SK-N-SH treated with all-trans-retinoic acid at 6 μM for 48 hours (cell line): ENCODE results near the gene CMIP.

Source experiments
- BACH2 ChIP-seq: fragments of 250-450 bp; sonication (Bioruptor Pico); IDR thresholded peaks from 2 replicates; pipeline ENCODE4 v1.9.0; 2021; ENCODE audit warnings: mild to moderate bottlenecking, borderline replicate concordance
- CREB5 ChIP-seq: fragments of 250-450 bp; sonication (Bioruptor Pico); IDR thresholded peaks from 2 replicates; pipeline ENCODE4 v1.5.1; 2020; ENCODE audit warnings: low read depth, mild to moderate bottlenecking, moderate library complexity
- ESRRG ChIP-seq: fragments of 250-450 bp; sonication (Bioruptor Pico); IDR thresholded peaks from 2 replicates; pipeline ENCODE4 v1.6.1; 2021; ENCODE audit warnings: mild to moderate bottlenecking
- ISL1 ChIP-seq: fragments of 250-450 bp; sonication (Bioruptor Pico); IDR thresholded peaks from 2 replicates; pipeline ENCODE4 v2.1.2; 2022; ENCODE audit warnings: mild to moderate bottlenecking, moderate library complexity
- POU6F1 ChIP-seq: fragments of 250-450 bp; sonication (Bioruptor Pico); IDR thresholded peaks from 2 replicates; pipeline ENCODE4 v1.8.0; 2021; ENCODE audit warnings: low read depth, mild to moderate bottlenecking, moderate library complexity, borderline replicate concordance
- PPARA ChIP-seq: fragments of 250-450 bp; sonication (Bioruptor Pico); IDR thresholded peaks from 2 replicates; pipeline ENCODE4 v1.5.0; 2020; ENCODE audit warnings: mild to moderate bottlenecking, borderline replicate concordance
- RARB ChIP-seq: fragments of 250-450 bp; sonication (Bioruptor Pico); IDR thresholded peaks from 2 replicates; pipeline ENCODE4 v1.8.0; 2021; ENCODE audit warnings: mild to moderate bottlenecking, moderate library complexity
- SNAI2 ChIP-seq: fragments of 250-450 bp; sonication (Bioruptor Pico); IDR thresholded peaks from 2 replicates; pipeline ENCODE4 v1.5.0; 2020; ENCODE audit warnings: mild to moderate bottlenecking, moderate library complexity
- TCF4 ChIP-seq: fragments of 250-450 bp; sonication (Bioruptor Pico); IDR thresholded peaks from 2 replicates; pipeline ENCODE4 v1.8.0; 2021; ENCODE audit warnings: mild to moderate bottlenecking, moderate library complexity, borderline replicate concordance
- TSHZ2 ChIP-seq: fragments of 250-450 bp; sonication (Bioruptor Pico); IDR thresholded peaks from 2 replicates; pipeline ENCODE4 v1.5.0; 2020; ENCODE audit warnings: mild to moderate bottlenecking, moderate library complexity
- ZC3H10 ChIP-seq: fragments of 250-450 bp; sonication (Bioruptor Pico); IDR thresholded peaks from 2 replicates; pipeline ENCODE4 v1.5.1; 2021; ENCODE audit warnings: mild to moderate bottlenecking, moderate library complexity
- ZFP3 ChIP-seq: fragments of 250-450 bp; sonication (Bioruptor Pico); IDR thresholded peaks from 2 replicates; pipeline ENCODE4 v1.5.0; 2020; ENCODE audit warnings: mild to moderate bottlenecking, moderate library complexity
- ZFP30 ChIP-seq: fragments of 450-650 bp; formaldehyde crosslinking; IDR thresholded peaks from 2 replicates; pipeline ENCODE4 v1.5.0; 2022; ENCODE audit warnings: mild to moderate bottlenecking, moderate library complexity

GRCh38 chr16:81618187-81618586, 173.6 kb downstream of the CMIP start:
- TF ChIP-seq ZFP30 (CRISPR knock-in tag) = no peak
- TF ChIP-seq SNAI2 (CRISPR knock-in tag) = no peak
- no peak for TF ChIP-seq CREB5 (CRISPR knock-in tag)
- TF ChIP-seq ZFP3 = no peak
- TF ChIP-seq PPARA (CRISPR knock-in tag) = no peak
- TF ChIP-seq ESRRG (CRISPR knock-in tag) = no peak
- TF ChIP-seq RARB (CRISPR knock-in tag) = no peak
- TF ChIP-seq ISL1 (CRISPR knock-in tag) = no peak
- TF ChIP-seq TSHZ2 (CRISPR knock-in tag) = no peak
- TF ChIP-seq POU6F1 (CRISPR knock-in tag) = no peak
- TF ChIP-seq ZC3H10 = no peak
- TF ChIP-seq BACH2 = no peak
- TF ChIP-seq TCF4 = no peak
